Gastroesophageal sphincter (tissue), 4 donors: ENCODE data around the gene BRD4. TPM values are rescaled to one million over a fixed set of nuclear protein-coding genes. Genes with fewer than 3 reads are reported as not detected.

Experiments used
- ATAC-seq: fragments of 150-250 bp; one replicate; pipeline ENCODE4 v1.9.1; 2016; ENCODE audit warnings: mild to moderate bottlenecking, moderate library complexity
- H3K27ac ChIP-seq, 4 donors: fragments of 200-600 bp; sonication (generic) in 3 of 4; 1 replicate in 3 of 4; 2 replicates in 1 of 4; pipeline ENCODE4 v1.5.1; 2016 to 2019
- H3K27me3 ChIP-seq: fragments of 200-600 bp; sonication (generic); one replicate; pipeline ENCODE4 v1.5.1; 2019
- H3K36me3 ChIP-seq, 2 donors: fragments of 200-600 bp; sonication (generic); one replicate each; pipeline ENCODE4 v1.5.1; 2019; ENCODE audit warnings: control low read depth in 1 of 2
- H3K4me1 ChIP-seq, 3 donors: fragments of 200-600 bp; sonication (generic); 1 replicate in 2 of 3; 2 replicates in 1 of 3; pipeline ENCODE4 v1.5.1; 2016 to 2019; ENCODE audit warnings: control low read depth in 2 of 3
- H3K4me3 ChIP-seq, 2 donors: fragments of 200-600 bp; sonication (generic); one replicate each; pipeline ENCODE4 v1.5.1; 2019; ENCODE audit warnings: mild to moderate bottlenecking in 1 of 2, moderate library complexity in 1 of 2
- H3K9me3 ChIP-seq, 3 donors: fragments of 200-600 bp; sonication (generic); one replicate each; pipeline ENCODE4 v1.5.1; 2017 to 2019; ENCODE audit warnings: control low read depth in 2 of 3
- EP300 ChIP-seq: sonication (generic); formaldehyde crosslinking; IDR thresholded peaks from one replicate; pipeline ENCODE4 v1.6.1; 2017; ENCODE audit warnings: antibody characterized with exemption, mild to moderate bottlenecking
- POLR2A ChIP-seq, 2 donors: fragments of 450-650 bp; IDR thresholded peaks; one replicate each; pipeline ENCODE4 v1.6.1; 2017; ENCODE audit warnings: antibody characterized with exemption in 2 of 2, mild to moderate bottlenecking in 2 of 2, moderate library complexity in 1 of 2
- POLR2AphosphoS5 ChIP-seq: sonication (generic); formaldehyde crosslinking; IDR thresholded peaks from one replicate; pipeline ENCODE4 v1.6.1; 2017; ENCODE audit warnings: antibody characterized with exemption
- WGBS, 2 donors: methylation state at CpG; one replicate each; pipeline ENCODE4 v1.1.5; 2018; ENCODE audit warnings: low coverage in 1 of 2; 5-methylcytosine and 5-hydroxymethylcytosine counted together
- total RNA-seq, 4 donors: library from RNA; depleted of rRNA; stranded (reverse); fragments of >200 nt; gene quantifications; one replicate each; pipeline ENCODE4 v1.1.0, GENCODE V29; 2016
- TF ChIP-seq, protein P1 (sequence below), 4 experiments: fragments of 200-600 bp in 2 of 4; fragments of 450-650 bp in 2 of 4; sonication (generic) in 1 of 4; IDR thresholded peaks; one replicate each; pipeline ENCODE4 v1.5.1; 2017 to 2019; ENCODE audit warnings: antibody characterized with exemption in 4 of 4, mild to moderate bottlenecking in 2 of 4, moderate library complexity in 2 of 4

Gene BRD4
- total RNA-seq, 4 donors from 2014 or later, result 29.6 to 49.3 (median 34.4) TPM

DNA sequence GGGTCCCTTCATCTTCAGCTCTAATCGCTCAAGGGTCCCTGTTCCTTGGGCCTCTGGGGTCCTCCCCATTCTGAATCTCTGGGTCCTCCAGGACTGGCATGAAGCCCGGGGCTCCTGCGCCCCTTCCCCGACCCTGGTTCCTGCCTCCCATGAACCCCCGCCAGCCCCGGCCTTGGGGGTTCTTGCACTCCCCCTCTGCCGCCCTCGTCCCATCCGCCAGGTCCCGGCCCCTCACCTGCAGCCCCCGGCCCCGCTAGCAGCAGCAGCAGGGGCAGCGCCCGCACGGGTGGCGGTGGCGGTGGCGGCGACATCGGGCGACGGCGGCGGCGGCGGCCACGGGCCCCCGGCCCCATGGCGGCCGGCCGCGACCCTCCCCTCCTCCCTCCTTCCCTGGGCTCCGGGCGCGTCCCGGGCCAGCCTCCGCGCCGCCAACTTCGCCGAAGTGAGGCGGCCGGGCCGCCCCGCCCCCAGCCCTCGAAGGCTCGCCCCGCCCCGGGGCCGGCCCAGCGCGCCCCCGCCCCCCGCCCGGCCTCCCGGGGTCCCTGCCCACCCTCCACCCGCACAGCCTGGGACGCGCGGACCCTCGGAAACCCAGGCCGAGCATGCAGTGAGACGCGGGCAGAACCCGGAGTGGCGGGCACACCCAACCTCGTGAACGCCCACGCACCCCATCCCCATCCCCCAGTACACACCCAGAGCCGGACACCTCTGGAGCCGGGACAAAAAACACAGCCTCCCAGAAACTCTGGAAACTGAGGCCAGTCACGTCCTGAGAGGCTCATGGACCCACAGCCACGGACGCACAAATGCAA lies 131.6 kb downstream of the BRD4 start, which contains the start of gene NOTCH3:
NOTCH3 (minus strand) TSS at position 443 of the 812 bp plus-strand sequence; CDS start at position 353, 90 bp downstream.
- TF ChIP-seq, protein P1, sequence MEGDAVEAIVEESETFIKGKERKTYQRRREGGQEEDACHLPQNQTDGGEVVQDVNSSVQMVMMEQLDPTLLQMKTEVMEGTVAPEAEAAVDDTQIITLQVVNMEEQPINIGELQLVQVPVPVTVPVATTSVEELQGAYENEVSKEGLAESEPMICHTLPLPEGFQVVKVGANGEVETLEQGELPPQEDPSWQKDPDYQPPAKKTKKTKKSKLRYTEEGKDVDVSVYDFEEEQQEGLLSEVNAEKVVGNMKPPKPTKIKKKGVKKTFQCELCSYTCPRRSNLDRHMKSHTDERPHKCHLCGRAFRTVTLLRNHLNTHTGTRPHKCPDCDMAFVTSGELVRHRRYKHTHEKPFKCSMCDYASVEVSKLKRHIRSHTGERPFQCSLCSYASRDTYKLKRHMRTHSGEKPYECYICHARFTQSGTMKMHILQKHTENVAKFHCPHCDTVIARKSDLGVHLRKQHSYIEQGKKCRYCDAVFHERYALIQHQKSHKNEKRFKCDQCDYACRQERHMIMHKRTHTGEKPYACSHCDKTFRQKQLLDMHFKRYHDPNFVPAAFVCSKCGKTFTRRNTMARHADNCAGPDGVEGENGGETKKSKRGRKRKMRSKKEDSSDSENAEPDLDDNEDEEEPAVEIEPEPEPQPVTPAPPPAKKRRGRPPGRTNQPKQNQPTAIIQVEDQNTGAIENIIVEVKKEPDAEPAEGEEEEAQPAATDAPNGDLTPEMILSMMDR (IDR thresholded peaks at IDR 0.05), result no peak
- no peak for TF ChIP-seq POLR2AphosphoS5
- TF ChIP-seq POLR2A (IDR thresholded peaks at IDR 0.05), result no peak
- TF ChIP-seq EP300, result no peak
- no peaks in the 10 kb centered on the region for H3K36me3 ChIP-seq
- H3K4me1 ChIP-seq, result peaks cover 0 to 27% (median 10%) of the 10 kb centered on the region in 3 donors
- H3K4me3 ChIP-seq, result peak within 1 kb of the TSS; percentile 11 to 54
- WGBS, 2 donors, result 0% methylated on average over 3 to 4 of the region's 74 CpGs
- peaks cover 73% of the 10 kb centered on the region for H3K27me3 ChIP-seq
- no peaks in the 10 kb centered on the region for H3K9me3 ChIP-seq
- peak within 1 kb of the TSS in 3 of 4 donors; percentile 63 to 73 (median 63) for H3K27ac ChIP-seq
- no peak for ATAC-seq

DNA sequence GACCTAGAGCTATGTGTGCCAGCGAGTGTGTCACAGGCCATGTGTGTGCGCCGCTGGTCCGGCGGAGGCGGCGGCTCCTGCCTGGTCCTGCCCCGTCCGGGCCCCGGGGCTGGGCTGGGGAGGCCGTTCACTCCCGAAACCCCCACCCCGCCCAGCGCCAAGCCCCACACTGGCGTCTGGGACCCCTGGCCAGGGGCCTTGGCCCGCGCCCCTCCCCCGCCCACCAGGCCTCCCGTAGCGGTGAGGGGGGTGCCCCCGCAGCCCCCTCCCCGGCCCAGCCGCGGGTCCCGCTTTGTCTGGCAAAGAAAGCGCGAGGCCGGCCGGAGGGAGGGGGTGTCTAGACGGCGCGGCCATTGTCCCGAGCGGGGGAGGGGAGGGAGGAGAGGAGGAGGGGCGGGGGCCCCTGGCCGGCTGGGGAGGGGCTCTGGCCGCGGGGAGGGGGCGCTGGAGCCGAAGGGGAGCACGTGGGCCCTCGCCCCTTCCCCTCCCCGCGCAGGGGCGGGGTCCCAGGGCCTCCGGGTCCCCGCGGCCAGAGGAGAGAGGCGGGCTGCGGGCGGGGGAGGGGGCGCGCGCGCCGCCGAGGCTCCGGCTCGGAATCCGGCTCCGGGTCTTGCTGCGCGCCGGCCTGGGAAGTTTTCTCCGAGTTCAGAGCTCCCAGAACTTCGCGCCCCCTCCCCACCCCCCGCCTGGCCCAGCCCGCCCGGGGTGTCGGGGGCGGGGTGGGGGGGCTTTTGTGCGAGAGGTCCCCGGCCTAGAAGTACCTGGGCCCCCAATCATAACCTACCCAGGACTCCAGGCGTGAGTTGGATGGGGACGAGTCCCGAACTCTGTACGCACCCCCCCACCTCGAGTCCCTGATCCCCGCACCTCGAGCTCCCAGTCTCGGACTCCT lies 132.4 kb downstream of the BRD4 start:
- H3K27ac ChIP-seq, result peak overlapping the region in 3 of 4 donors; percentile 63 to 73 (median 63)
- no peak for ATAC-seq
- 0% methylated on average over 4 to 7 of the region's 82 CpGs for WGBS, 2 donors
- peak overlapping the region; percentile 11 to 54 for H3K4me3 ChIP-seq
- H3K9me3 ChIP-seq, result no peaks in the 10 kb centered on the region
- no peak for TF ChIP-seq POLR2A (IDR thresholded peaks at IDR 0.05)
- H3K36me3 ChIP-seq, result no peaks in the 10 kb centered on the region
- H3K4me1 ChIP-seq, result peaks cover 0 to 36% (median 14%) of the 10 kb centered on the region in 3 donors
- H3K27me3 ChIP-seq, result peaks cover 81% of the 10 kb centered on the region

DNA sequence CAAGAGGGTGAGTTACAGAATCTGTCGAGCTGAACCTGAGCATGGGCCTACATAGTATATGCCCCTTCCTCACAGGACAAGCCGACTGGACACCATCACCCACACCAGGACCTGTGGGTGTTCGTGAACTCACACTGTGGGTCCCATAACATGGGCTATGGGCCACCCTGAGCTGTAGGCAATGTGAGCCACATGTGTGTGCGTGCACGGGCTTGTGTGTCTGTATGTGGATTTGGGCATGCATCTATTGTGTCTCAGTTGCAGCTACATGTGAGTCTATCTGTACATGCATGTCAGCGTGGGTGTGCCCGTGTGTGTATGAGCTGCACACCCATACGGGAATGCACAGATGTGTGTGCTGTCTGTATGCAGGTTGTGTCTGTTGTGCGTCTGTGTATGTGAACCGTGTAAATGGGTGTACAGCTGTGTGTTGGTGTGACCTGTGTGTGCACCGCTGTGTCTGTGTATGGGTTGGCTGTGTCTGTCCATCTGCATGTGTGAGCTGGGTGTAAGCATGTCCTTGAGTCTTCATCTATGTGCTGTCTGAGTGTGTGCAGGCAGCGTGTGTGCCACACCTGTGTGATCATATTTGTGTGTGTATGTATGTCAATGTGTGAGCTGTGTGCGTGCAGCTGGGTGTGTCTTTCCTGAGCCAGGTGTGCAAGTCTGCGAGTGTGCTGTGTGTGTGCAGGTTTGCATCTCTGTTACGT lies 133.2 kb downstream of the BRD4 start:
- H3K4me1 ChIP-seq, result peaks cover 0 to 37% (median 14%) of the 10 kb centered on the region in 3 donors
- ATAC-seq, result no peak
- H3K27ac ChIP-seq, result peak overlapping the region in 2 of 4 donors; percentile 63 to 73
- H3K36me3 ChIP-seq, result no peaks in the 10 kb centered on the region
- no peak for TF ChIP-seq POLR2AphosphoS5
- TF ChIP-seq, protein P1 (IDR thresholded peaks at IDR 0.05), result no peak
- no peak for TF ChIP-seq POLR2A (IDR thresholded peaks at IDR 0.05)
- no peak for TF ChIP-seq EP300
- peaks cover 89% of the 10 kb centered on the region for H3K27me3 ChIP-seq
- no peaks in the 10 kb centered on the region for H3K9me3 ChIP-seq
- peak overlapping the region in 1 of 2 donors; percentile 54 for H3K4me3 ChIP-seq
- 69 to 73% methylated on average over 5 to 8 of the region's 15 CpGs for WGBS, 2 donors

DNA sequence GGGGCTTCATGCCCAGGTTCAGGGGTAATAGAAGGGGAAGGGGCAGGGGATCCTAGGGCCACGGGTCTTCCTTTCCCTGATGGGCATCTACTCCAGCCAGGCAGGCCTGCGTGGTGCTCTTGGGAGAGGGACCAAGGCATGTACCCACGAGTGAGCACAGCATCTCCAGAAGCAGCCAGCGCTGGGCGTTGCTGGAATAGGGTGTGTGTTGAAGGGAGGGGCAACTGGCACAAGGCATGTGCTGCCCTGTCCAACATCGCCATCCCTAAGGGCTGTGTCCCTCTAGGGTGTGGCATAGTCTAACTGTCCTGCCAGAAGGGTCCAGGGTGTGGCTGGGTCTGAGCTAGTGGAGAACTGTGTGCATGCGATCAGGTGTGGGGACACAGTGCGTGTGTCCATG lies 134.4 kb downstream of the BRD4 start:
- TF ChIP-seq EP300 (no peak), POLR2A (IDR thresholded peaks at IDR 0.05) (no peak), POLR2AphosphoS5 (no peak)
- Histone ChIP-seq H3K27me3 (peaks cover 97% of the 10 kb centered on the region), H3K27ac (peak overlapping the region in 2 of 4 donors; percentile 17 to 65), H3K4me1 (peaks cover 0 to 37% (median 14%) of the 10 kb centered on the region in 3 donors), H3K9me3 (no peaks in the 10 kb centered on the region), H3K4me3 (peak overlapping the region in 1 of 2 donors; percentile 2), H3K36me3 (no peaks in the 10 kb centered on the region)
- no peak for ATAC-seq
- WGBS, 2 donors, result 71 to 90% methylated on average over 2 of the region's 8 CpGs

DNA sequence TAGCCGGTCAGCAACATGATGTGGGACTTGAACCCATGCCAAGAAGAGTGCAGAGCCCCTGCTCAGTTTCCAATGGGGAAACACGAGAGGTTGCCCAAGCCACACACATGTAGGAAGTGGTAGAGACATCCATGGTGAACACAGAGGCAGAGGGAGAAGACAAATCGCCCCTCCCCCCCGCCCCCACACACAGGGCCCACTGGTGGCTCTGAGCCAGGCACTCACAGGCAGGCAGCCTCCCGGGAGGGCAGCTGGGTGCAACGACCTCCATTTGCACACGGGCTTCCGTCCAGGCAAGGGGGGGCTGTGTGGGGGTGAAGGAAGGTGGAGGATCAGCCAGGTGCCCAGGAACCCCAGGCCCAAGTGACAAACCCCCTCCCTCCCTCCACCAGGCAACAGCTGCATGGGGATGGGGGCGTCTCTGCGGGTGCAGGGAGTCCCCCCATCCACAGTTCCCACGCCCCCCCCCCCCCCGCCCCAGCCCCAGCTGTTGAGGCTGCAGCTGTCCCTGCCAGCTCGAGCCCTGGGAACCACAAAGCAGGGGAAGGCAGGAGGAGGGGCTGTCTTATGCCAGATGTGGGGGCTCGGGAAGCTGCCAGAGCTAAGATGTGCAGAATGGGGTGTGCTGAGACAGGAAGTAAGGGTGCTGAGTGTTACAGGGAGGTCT lies 134.9 kb downstream of the BRD4 start:
- H3K36me3 ChIP-seq, result no peaks in the 10 kb centered on the region
- no peaks in the 10 kb centered on the region for H3K9me3 ChIP-seq
- 0 to 41% methylated on average over 2 of the region's 14 CpGs for WGBS, 2 donors
- peaks cover 95% of the 10 kb centered on the region for H3K27me3 ChIP-seq
- H3K4me3 ChIP-seq, result peak overlapping the region in 1 of 2 donors; percentile 1
- H3K27ac ChIP-seq, result peak overlapping the region in 2 of 4 donors; percentile 17 to 65
- TF ChIP-seq POLR2A (IDR thresholded peaks at IDR 0.05), result no peak
- TF ChIP-seq, protein P1 (IDR thresholded peaks at IDR 0.05), result no peak
- TF ChIP-seq EP300, result no peak
- no peak for TF ChIP-seq POLR2AphosphoS5
- peaks cover 0 to 37% (median 14%) of the 10 kb centered on the region in 3 donors for H3K4me1 ChIP-seq
- ATAC-seq, result no peak
